NCI-H526 treated with DMSO at 0.1 percent for 48 hours (cell line): ENCODE measurements around the gene SCRN3.
"Not testable (repeated sequence)": the region's sequence is repeated elsewhere in the genome, so short reads cannot be mapped to it uniquely, and the experiment has no call there.

Experiments used
- DNase-seq: peaks from one replicate; lab custom pipeline; 2025; lab: John Stamatoyannopoulos, UW

SCRN3 gene

GRCh38 chr2:174403628-174404027, 8.1 kb downstream of the SCRN3 start:
- no peak for DNase-seq

DNA sequence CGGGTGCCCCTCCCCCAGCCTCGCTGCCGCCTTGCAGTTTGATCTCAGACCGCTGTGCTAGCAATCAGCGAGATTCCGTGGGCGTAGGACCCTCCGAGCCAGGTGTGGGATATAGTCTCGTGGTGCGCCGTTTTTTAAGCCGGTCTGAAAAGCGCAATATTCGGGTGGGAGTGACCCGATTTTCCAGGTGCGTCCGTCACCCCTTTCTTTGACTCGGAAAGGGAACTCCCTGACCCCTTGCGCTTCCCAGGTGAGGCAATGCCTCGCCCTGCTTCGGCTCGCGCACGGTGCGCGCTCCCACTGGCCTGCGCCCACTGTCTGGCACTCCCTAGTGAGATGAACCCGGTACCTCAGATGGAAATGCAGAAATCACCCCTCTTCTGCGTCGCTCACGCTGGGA, 14.5 kb downstream of the SCRN3 start:
- DNase-seq, result not testable (repeated sequence)

- DNase-seq, result no peak
These were observed 16.7 kb downstream of the SCRN3 start for GRCh38 chr2:174412256-174412655.

DNA sequence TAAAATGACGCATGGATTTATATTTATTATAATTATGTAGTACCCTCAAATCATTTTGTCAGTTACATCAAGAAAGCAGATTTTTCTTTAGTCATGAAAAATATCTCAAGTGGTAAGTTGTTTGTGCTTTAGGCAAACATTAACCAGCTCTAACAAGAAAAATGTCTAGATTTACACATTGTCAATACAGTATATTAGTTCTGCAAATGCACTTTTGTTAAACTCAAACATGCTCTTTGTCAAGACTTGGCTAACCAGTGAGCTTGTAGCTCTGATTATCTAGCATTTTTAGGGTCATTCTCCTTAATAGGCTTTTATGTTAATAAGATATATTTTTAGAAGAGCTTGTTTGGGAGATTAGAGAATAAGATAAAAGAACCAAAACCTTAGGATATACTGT, 32.7 kb downstream of the SCRN3 start:
- no peak for DNase-seq

GRCh38 chr2:174430066-174430465, 34.5 kb downstream of the SCRN3 start:
- no peak for DNase-seq

- no peak for DNase-seq
These were observed 36.4 kb downstream of the SCRN3 start for GRCh38 chr2:174431902-174432301.

GRCh38 chr2:174436351-174436750, 40.8 kb downstream of the SCRN3 start:
- DNase-seq, result no peak

- no peak for DNase-seq
These were observed 42.8 kb downstream of the SCRN3 start for GRCh38 chr2:174438146-174438886.

- DNase-seq, result no peak
These were observed 43.8 kb downstream of the SCRN3 start for GRCh38 chr2:174439323-174439722.

DNA sequence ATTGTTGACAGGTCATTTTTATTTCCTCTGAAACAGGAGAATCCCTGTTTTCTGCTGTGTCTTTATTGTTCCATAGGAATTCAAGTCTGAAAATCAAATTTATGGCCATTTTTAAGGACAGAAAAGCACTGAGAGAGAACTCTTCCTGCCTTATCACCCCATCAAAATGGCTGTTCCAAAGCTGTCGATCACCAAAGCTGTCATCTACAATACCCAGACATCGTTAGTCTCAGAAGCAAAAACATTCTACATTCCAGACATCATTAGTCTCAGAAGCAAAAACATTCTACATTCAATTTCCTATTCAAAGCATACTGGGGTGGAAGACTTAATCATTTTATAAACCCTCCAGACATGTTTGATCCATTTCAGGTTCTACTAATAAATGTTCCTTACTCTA, 44.4 kb downstream of the SCRN3 start:
- no peak for DNase-seq

GRCh38 chr2:174442546-174443510, 47.3 kb downstream of the SCRN3 start:
- no peak for DNase-seq

- DNase-seq, result no peak
These were observed 49.2 kb downstream of the SCRN3 start for GRCh38 chr2:174444761-174445160.

GRCh38 chr2:174445248-174445647, 49.7 kb downstream of the SCRN3 start:
- no peak for DNase-seq

DNA sequence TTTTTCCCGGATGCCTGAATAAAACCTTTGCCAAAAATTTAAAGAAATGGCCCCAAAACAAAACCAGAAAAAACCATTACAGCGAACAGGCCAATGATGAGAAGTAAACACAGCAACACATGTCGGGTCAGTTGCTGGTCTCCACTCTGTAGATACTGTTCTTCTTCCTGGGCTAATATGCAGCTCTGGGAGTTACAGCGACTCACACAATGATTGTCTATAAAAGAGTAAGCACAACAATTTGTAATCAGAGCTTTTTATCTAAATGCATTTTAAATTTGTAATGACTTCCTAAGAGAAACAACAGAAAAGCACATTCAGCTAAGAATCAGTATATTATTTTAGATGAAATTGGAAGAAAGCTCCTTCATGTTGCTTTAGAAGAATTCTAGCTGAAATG, 51.0 kb downstream of the SCRN3 start:
- DNase-seq, result no peak

DNA sequence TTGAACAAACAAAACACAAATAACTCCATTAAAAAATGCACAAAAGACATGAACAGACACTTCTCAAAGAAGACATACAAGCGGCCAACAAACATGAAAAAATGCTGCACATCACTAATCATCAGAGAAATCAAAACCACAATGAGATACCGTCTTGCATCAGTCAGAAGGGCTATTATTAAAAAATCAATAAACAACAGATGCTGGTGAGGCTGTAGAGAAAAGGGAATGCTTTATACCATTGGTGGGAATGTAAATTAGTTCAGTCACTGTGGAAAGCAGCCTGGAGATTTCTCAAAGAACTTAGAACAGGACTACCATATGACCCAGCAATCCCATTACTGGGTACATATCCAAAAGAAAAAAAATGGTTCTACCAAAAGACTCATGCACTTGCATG, 53.5 kb downstream of the SCRN3 start:
- no peak for DNase-seq

- DNase-seq, result no peak
These were observed 54.7 kb downstream of the SCRN3 start for GRCh38 chr2:174450021-174450816.

DNA sequence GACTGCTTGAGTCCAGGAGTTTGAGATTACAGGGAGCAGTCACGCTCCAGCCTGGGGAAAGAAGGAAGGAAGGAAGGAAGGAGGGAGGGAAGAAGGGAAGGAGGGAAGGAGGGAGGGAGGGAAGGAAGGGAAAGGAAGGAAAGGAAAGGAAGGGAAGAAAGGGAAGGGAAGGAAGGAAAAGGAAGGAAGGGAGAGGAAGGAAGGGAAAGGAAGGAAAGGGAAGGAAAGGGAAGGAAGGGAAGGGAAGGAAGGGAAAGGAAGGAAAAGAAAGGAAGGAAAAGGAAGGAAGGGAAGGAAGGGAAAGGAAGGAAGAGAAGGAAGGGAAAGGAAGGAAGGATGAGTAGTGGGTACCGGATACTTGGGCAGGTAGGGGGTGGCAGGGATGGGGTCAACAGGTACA, 59.0 kb downstream of the SCRN3 start:
- no peak for DNase-seq

- DNase-seq, result no peak
These were observed 65.7 kb downstream of the SCRN3 start for GRCh38 chr2:174461221-174461620.

DNA sequence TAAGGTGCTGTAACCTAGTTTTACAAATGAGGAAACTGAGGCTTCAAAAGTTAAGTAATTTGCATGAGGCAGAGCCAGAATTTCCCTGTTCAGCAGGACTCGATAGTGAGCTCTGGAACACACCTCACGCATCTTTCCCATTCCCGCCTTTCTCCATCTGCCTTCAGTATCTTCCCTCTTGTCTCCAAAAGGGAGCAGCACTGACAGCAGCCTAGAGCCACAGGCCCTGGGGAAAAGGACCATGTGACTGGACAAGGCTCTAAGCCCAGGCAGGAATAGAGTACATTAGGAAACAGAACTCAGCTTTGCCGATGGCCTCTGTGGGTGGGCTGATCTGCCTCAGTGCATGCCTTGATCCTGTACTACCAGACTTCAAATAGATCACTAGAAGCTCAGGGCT, 69.8 kb downstream of the SCRN3 start:
- DNase-seq, result no peak

DNA sequence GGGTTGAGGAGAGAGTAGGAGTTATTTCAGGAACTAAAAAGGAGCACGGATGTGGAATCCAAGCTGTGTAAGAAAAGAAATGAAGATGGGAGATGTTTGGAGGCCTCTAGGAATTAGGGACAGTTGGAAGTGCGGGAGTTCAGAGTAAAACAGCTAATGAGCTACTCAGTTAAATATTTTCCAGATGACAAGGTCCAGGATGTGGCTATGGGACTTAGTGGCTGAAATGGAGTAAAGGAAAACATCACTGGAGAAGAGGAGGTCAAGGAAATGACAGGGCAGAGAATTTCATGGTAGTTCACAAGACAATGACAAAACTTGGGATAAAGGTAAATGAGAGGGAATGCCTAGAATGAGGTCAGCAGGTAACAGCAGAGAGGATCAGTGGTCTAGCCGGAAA, 78.3 kb downstream of the SCRN3 start:
- DNase-seq, result no peak

DNA sequence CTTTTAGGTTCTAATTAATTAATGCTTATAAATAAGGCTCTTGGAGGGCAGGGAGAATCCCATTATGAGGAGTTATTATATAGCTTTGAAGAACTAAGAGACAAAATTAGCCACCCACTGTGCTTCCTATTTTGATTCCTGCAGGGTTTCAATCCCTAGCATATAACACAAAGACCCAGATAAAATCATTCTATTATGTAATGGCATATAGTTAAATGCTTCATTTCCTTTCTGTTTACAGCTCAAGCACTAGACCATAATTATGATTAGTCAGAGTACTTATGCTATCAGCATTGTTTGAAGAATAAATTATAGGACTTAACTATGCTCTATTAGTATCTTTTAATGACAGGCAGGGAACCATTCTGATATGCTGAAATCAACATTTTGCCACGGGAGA, 82.2 kb downstream of the SCRN3 start:
- DNase-seq, result no peak
